ENCODE results near the gene PJA1.

The PJA1 gene

DNA sequence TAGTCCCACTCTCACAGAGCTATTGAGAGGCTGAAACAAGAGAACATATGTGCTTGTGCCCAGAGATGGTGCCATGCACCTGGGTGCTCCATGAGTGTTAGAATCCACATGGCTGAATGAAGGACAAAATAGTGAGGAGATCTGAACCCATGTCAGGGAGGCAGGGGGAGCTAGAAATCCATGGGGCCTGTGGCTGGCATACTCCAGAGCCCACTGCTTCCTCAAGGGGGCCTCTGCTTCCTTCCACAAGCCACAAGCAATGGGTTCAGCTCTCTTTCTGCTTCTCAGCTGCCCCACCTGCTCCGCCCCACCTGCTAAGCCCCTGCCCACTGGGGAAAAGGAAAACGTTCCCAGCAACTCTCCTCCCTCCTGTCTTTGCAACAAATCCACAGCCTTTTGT lies 46.1 kb downstream of the PJA1 start:
- no peak for TF ChIP-seq Cebpa-rat (IDR thresholded peaks at IDR 0.05)
- Histone ChIP-seq H3K9me3 (replicated peaks in 1 of 11) (no peaks in the 10 kb centered on the region), H3K27me3 (peaks cover 28 to 99% (median 82%) of the 10 kb centered on the region in 11 experiments), H3K36me3 (no peaks in the 10 kb centered on the region), H4K20me1 (peaks cover 0 to 12% (median 0%) of the 10 kb centered on the region in 11 experiments; a peak in 6 of 22 replicates), H3K27ac (no peak overlapping the region), H3K4me2 (peak overlapping the region in 7 of 11 experiments; percentile 2 to 47 (median 32); a peak in 11 of 22 replicates), H3K4me1 (peaks cover 0 to 15% (median 11%) of the 10 kb centered on the region in 10 experiments; a peak in 13 of 20 replicates), H3K9ac (no peak overlapping the region), H3K4me3 (no peak overlapping the region)

GRCh38 chrX:69117876-69118526 lies 47.3 kb downstream of the PJA1 start:
- Histone ChIP-seq H3K36me3 (no peaks in the 10 kb centered on the region), H3K4me3 (no peak overlapping the region), H3K4me2 (0 out of 22 replicates have a peak overlapping the region, but pooled peaks of 1 of the 11 experiments have one; percentile 28), H3K9ac (no peak overlapping the region), H3K4me1 (peaks cover 0 to 15% (median 11%) of the 10 kb centered on the region in 10 experiments; a peak in 13 of 20 replicates), H4K20me1 (peaks cover 0 to 12% (median 0%) of the 10 kb centered on the region in 11 experiments; a peak in 5 of 22 replicates), H3K27ac (no peak overlapping the region), H3K27me3 (peaks cover 18 to 99% (median 79%) of the 10 kb centered on the region in 11 experiments), H3K9me3 (replicated peaks in 1 of 11) (no peaks in the 10 kb centered on the region)
- TF ChIP-seq Cebpa-rat (IDR thresholded peaks at IDR 0.05) = no peak

GRCh38 chrX:69116077-69116476 lies 49.2 kb downstream of the PJA1 start:
- H3K27ac ChIP-seq = no peak overlapping the region
- H4K20me1 ChIP-seq = peaks cover 0 to 4% (median 0%) of the 10 kb centered on the region in 11 experiments; a peak in 3 of 22 replicates
- H3K4me2 ChIP-seq = no peak overlapping the region
- no peak for TF ChIP-seq Cebpa-rat (IDR thresholded peaks at IDR 0.05)
- no peaks in the 10 kb centered on the region for H3K36me3 ChIP-seq
- H3K9ac ChIP-seq = no peak overlapping the region
- H3K27me3 ChIP-seq = peaks cover 10 to 99% (median 72%) of the 10 kb centered on the region in 11 experiments; a peak in 21 of 22 replicates
- no peak overlapping the region for H3K4me3 ChIP-seq
- no peaks in the 10 kb centered on the region for H3K9me3 ChIP-seq (replicated peaks in 1 of 11)
- peaks cover 0 to 15% (median 8%) of the 10 kb centered on the region in 10 experiments; a peak in 13 of 20 replicates for H3K4me1 ChIP-seq

DNA sequence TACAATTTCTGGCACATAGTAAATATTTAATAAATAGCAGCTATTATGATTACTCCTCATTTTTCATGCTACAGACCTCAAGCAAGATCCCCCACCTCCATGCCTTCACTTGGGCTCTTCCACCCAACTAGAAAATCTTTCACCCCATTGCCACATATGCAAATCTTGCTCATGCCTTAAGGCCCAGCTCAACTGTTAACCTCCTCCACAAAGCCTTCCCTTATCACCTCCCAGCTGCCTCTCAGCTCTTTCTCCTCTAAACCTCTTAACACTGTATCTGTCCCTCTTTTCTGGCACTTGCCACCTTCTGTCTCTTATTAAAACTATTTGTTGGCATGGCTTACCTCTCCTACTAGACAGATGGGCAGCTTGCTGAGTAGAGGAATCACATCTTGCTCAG lies 51.5 kb downstream of the PJA1 start:
- no peak overlapping the region for H3K27ac ChIP-seq
- peaks cover 27 to 100% (median 74%) of the 10 kb centered on the region in 11 experiments for H3K27me3 ChIP-seq
- H3K9me3 ChIP-seq (replicated peaks in 1 of 11) = no peaks in the 10 kb centered on the region
- H3K4me2 ChIP-seq = no peak overlapping the region
- TF ChIP-seq Cebpa-rat (IDR thresholded peaks at IDR 0.05) = no peak
- H3K9ac ChIP-seq = no peak overlapping the region
- H3K36me3 ChIP-seq = no peaks in the 10 kb centered on the region
- H3K4me1 ChIP-seq = peaks cover 0 to 3% (median 0%) of the 10 kb centered on the region in 10 experiments; a peak in 7 of 20 replicates
- peaks cover 0 to 8% (median 0%) of the 10 kb centered on the region in 11 experiments; a peak in 6 of 22 replicates for H4K20me1 ChIP-seq
- no peak overlapping the region for H3K4me3 ChIP-seq
